ENCODE results near the gene SIVA1.
"Not testable (repeated sequence)": the region's sequence is repeated elsewhere in the genome, so short reads cannot be mapped to it uniquely, and the experiment has no call there.

Gene SIVA1

DNA sequence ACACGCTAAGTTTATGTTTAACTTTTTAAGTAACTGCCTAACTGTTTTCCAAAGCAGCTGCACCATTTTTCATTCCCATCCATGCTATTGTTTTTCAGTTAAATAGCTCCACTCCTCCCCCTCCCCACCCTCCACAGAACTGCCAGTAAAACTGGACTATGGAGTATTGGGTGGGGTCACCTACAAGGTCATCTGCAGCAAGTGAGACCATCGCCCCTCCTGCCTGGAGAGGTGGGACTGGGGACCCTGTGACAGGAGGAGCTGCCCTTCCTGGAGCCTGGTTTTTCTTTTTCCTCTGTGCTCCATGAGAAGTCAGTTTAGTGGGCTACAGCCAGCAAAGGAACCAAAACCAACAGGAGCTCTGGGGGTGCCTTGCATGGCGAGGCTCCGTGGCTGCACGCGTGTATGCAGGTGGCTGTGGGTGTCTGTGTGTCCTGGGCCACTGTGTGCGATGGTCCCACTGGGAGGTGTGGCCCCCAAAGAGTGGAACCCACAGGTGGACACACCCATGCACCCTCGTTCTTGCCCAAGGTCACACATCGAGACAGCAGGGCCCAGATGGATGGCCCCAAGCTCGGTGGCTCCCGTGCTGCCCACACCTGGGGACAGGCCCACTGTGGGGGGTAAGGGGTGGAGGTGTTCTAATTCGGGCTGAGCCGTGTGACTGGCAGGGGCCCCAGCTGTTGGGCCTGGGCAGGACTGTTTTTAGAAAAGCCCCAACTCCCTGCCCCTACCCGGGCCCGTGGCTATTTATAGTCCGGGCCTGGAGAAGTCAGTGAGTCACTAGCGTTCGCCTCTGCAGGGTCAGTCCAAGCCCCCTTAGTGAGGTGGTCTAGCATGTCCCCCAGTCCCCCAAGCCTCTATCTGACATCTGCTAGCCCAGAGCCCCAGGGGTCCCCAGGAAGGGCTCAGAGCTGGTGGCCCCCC is 31.2 kb upstream of the SIVA1 start:
- DNase-seq: no peak

GRCh38 chr14:104722938-104723650 is 29.9 kb upstream of the SIVA1 start:
- no peak for DNase-seq

DNA sequence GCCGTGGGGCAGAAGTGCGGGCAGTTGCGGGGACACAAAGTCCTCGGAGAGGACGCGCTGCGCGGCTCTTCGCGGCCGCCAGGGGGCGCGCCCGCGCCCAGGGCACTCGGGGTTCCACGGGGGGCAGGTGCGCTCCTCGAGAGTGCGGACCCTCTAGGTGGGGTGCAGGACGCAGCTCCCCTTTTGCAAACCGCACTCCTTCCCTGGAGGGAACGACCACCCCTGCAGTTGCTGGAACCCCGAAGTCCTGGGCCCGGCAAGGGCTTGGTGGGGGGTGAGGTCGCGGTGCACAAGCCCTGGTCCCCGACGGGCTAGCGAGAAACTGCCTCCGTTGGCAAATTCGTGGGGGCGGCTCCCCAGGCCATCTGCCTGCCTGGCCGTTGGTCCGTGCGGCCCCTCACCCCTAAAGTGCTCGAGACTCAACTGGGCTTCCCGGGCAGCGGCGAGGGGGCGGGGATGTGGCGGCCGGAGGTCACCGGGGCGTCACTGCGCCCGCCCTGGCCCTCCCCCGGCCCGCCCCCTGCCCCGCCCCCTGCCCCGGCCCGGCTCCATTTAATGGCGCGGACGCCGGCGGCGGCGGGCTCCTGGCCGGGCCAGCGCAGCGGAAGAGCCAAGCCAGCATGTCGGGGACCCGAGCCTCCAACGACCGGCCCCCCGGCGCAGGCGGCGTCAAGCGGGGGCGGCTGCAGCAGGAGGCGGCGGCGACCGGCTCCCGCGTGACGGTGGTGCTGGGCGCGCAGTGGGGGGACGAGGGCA is 29.1 kb upstream of the SIVA1 start, which contains the start of gene ADSS1:
ADSS1 (plus strand) TSS at position 579 of the 756 bp plus-strand sequence; CDS start at position 621, 42 bp downstream.
- DNase-seq: no peak

DNA sequence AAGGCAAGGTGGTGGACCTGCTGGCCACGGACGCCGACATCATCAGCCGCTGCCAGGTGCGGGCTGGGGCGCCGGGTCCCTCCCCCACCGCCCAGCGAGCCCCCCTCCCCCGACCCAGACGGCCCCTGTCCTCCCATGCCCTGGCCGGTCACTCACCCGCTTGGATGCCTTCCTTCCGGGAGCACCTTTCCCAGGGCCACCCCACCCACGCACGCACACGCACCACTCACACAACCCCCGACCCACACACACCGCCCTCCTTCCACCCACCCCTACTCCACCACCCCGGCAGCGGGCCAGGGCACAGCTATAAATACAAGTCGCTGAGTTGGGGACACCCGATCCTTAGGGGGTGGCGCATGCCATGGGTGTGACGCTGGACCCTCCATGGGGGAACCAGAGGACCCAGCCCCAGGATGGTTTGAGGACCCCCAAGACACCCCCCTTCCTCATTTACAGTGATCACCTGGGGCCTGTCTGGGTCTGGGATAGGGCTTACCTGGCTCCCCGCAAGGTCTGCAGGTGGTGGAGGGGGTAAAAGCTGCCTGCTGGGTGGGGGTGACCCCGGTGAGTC is 28.5 kb upstream of the SIVA1 start:
- DNase-seq: no peak

GRCh38 chr14:104724981-104725771 is 27.8 kb upstream of the SIVA1 start:
- no peak for DNase-seq

GRCh38 chr14:104725772-104726548 is 27.0 kb upstream of the SIVA1 start:
- DNase-seq: no peak

GRCh38 chr14:104726600-104727451 is 26.1 kb upstream of the SIVA1 start:
- DNase-seq: no peak

GRCh38 chr14:104728631-104729030 is 24.3 kb upstream of the SIVA1 start:
- no peak for DNase-seq

GRCh38 chr14:104729176-104729834 is 23.6 kb upstream of the SIVA1 start:
- DNase-seq: not testable (repeated sequence)

- DNase-seq: no peak
Observed at GRCh38 chr14:104729835-104730181, 23.1 kb upstream of the SIVA1 start.

- DNase-seq: no peak
Observed at GRCh38 chr14:104730487-104730886, 22.5 kb upstream of the SIVA1 start.

DNA sequence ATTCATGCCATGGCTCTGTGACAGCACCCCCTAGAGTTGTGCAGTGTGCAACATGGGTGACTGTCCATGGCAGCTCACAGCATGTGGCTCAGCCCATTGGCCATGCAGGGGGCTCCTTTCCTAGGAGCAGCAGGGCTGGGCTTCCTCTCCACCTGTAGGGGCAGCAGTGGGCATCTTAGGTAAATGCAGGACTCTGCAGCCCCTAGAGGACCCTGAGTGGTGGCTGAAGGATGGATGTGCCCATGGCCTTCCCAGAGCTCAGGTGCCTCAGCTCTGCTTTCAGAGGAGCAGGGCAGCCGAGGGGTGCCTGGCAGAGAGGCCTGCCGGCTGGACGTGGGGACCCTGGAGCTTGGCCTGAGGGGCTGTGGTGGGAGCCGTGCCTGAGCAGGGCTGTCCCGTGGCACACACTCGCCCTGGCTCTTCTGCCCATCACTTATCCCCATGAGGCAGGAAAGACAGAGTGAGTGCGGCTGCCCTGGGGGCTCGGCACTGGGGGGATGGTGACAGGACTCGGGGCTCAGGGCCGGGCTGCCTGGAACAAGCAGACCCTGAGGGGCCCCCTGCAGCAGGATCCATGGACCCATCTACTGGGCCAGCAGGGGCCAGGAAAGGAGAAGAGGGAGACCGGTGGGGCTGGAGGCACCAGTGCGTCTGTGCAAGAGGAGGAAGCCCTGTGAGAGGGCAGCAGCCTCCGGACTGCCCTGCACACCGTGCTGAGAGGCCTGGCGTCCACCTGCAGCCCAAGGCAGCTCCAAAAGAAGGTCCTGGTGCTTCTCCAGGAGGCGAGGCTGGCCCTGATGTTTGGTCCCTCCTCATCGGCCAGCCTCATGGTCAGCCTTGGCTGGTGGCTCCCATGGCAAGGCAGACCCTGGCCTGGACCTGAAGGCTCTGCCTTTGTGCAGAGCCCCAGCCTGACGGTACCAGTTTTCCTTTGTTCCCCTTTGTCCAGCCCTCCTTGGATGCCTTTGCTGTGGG is 21.3 kb upstream of the SIVA1 start:
- no peak for DNase-seq

GRCh38 chr14:104732355-104732804 is 20.6 kb upstream of the SIVA1 start:
- DNase-seq: no peak

GRCh38 chr14:104732931-104733681 is 19.8 kb upstream of the SIVA1 start:
- no peak for DNase-seq

DNA sequence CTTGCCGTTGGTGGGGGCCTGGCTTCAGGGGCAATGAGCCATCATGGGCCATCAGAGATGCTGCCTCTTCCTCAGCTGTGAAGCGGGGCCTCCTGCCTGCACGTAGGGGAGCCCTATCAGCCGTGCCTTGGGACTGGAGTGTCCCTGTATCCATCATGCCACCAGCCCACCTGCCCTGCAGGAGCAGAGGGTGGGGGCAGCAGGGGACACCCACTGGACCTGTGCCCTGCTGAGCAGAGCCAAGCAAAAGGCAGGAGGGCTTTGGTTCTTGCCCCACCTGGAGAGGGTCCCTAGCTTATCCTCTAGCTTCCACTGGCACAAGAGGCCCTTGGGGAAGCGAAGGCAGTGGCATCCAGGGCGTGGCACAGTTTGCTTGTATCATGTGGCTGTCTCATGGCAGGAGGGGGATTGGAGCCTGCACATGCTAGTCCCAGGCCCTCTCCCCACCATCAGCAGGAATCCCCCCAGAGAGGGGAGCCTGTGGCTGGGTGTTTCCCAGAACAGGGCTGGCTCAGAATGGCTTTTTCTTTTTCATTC is 18.8 kb upstream of the SIVA1 start:
- no peak for DNase-seq

- DNase-seq: no peak
Observed at GRCh38 chr14:104734601-104734990, 18.4 kb upstream of the SIVA1 start.

All from NCI-H187 treated with DMSO at 0.1 percent for 48 hours (cell line).